Measurements from ENCODE around the gene TNFAIP2.
A peak's percentile ranks its signal among the peaks of the same experiment; 100 is the strongest.
"Not testable (repeated sequence)": the region's sequence is repeated elsewhere in the genome, so short reads cannot be mapped to it uniquely, and the experiment has no call there.

The TNFAIP2 gene

GRCh38 chr14:103135333-103136260 is 12.3 kb downstream of the TNFAIP2 start:
- no peak for DNase-seq

GRCh38 chr14:103136388-103137271 is 13.4 kb downstream of the TNFAIP2 start:
- no peak for DNase-seq

- no peak for DNase-seq
These were observed 14.5 kb downstream of the TNFAIP2 start for GRCh38 chr14:103137689-103138300.

DNA sequence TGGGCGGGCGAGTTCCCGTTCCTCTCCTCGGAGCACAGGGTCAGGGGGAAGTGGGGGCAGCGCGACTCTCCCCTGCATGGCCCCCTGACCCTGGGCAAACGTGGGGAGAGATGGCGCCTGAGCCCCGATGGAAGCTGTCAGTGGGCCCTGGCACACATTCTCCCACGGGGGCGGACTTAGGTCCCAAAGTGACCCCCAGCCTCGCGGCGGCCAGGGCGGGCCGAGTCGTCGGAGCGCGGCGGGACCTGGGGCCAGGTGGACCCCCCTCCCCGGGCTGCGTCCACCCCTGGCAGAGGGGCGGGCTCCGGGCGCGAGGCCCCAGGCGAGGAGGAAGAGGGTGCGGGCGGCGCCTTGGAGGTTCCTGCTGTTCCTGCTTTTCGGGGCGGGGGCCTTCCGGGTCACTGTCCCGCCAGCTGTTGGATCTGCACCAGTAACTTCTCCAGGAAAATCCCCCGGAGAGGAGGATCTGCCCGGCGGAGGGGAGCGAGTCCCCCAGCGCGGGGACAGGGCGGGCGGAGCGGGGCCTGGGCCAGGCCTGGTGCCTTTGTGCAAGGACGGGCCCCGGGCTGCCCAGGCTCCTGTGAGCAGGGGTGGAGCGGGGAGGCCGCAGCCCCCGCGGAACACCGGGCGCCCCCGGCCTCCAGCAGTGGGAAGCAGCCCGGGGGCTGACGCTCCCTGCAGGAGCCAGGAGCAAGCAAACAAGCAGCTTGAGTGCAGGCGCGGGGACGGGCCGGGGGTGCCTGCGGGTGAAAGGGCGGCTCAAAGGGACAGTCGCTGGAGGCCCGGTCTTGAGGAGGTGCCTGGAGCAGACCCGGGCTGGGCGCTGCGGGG is 15.3 kb downstream of the TNFAIP2 start:
- no peak for DNase-seq

DNA sequence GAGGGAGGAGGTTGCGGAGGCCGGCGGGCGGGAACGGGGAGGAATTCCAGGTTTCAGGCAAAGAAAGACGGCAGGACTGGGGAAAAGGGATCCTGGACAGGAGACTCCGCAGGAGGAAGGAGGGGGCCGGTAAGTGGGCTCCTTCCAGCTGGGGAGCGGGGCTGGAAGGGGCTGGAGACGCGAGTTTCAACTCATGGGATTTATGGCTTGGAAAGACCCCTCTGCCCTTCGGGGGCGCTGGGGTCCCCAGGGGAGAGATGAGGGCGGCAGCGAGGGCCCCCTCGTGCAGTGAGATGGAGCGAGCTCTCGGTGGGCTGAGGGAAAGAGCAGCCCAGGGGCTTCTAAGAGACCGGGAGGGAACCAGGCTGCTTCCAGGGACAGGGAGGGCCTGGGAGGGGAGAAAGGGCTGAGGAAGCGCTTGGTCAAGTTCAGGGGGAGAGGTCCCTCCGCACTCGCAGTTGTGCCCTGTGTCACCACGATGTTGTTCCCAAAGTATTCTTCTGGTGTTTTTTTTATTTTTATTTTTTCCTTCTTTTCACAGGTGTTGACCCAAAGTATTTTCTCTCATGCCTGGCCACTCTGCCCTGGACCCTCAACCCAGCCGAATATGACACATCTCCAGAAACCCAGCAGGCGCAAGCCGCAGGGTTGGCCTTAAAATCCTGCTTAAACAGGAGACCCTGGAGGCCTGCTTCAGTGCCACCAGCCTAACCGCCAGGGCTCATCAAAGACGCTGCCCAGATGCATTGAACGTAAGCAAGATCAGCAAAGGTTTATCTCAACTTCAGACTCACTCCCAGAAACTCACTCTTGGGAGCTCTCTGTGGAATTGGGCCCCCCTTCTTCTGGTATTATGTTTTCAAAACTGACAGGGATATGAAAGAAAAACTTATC is 16.1 kb downstream of the TNFAIP2 start:
- no peak for DNase-seq

- no peak for DNase-seq
These were observed 17.3 kb downstream of the TNFAIP2 start for GRCh38 chr14:103140316-103141109.

- peak; percentile 10 for DNase-seq
These were observed 18.0 kb downstream of the TNFAIP2 start for GRCh38 chr14:103141117-103141796.

GRCh38 chr14:103142026-103142425 is 18.8 kb downstream of the TNFAIP2 start:
- no peak for DNase-seq

GRCh38 chr14:103142721-103143302 is 19.6 kb downstream of the TNFAIP2 start:
- DNase-seq, result no peak

GRCh38 chr14:103143506-103143905 is 20.2 kb downstream of the TNFAIP2 start:
- DNase-seq, result no peak

DNA sequence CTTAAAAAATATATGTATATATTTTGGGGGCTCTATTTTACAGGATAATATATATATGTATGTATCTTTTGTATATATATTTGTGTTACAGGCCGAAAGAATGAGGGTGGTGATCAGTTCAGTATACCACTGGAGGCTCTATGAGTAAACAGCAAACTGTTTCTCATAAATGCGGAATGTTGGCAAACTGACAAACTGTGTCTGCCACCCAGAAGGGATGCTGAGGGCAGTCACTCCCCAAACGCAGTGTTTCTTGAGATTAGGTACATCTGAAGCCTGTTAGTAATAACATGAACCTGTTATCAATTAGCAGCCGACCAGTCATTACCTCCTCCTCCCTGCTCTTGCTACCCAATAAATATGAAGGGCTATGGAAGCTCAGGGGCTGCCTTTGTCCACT is 20.8 kb downstream of the TNFAIP2 start:
- no peak for DNase-seq

DNA sequence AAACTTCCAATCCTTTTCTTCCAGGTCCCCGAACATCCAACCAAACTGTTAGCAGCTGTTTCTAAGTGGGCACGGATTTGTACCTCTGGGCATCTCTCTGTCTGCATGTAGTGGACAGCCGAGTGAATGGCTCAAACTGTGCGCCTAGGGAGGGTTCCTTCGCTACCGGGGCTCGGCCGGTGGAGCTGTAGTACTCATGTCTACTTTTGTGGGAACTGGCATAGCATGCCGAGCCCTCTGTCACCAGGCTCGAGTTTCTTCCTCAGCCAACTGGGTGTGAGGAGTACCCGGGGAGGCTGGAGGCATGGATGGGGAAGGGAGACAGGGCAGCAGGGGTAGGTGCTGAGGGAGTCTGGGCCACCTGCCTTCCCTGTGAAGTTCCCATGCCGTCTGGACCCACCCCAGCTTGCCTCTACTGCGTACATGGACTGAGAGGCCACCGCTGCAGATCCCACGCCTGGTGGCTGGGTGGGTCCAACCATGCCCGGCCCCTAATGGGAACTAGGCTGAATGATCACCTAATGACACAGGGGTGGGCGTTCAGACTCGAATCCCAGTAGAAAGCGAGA is 23.0 kb downstream of the TNFAIP2 start:
- DNase-seq, result no peak

GRCh38 chr14:103149351-103150237 is 26.3 kb downstream of the TNFAIP2 start:
- no peak for DNase-seq

DNA sequence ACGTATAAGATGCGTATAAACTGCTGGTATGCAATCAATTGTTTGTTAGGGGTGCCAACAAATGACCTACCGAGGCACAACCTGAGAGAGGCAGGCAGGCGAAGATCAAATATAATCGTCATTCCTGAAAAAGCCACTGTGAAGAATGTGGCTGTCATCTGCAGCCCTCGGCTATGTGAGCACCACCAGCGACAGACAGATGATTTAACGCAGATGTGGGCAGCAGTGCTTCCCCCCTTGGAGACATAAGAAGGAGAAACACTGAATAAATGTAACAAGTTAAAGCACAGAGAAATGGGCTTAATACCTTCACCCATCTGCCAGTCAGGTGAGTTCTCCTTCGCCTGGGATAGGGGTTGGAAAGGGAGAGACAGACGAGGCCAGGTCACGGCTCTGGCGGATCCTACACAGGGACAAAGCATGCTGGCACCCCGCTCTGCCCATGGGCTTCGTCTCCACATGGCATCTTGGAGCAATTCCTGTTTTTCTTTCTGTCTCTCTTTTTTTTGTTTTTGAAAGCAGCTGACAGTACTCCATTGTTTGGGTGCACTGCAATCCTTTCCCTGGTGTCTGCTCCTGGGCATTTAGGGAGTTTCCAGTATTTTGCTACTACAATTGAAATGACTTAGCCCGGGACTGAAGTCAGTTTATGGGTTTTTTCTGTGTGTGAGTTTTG is 28.1 kb downstream of the TNFAIP2 start:
- no peak for DNase-seq

DNA sequence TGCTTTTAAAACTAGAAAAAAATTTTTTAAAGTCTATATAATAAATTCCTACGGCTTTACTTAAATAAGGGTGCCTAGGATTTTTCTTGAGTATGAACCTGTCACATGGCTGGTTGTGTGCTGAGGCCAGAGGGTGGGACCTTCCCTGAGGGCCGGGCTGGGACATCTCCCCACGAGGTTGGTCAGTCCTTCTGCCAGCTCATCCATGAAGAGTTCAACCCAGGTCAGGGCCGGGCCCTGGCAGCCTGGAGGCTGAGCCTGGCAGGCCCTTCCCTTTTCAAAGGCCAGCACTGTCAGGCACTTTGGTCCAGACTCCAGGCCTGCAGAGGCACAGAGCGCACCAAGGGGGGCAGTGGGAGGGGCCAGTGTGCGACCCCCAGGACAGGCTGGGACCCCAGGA is 31.7 kb downstream of the TNFAIP2 start:
- DNase-seq, result no peak

GRCh38 chr14:103155416-103155815 is 32.2 kb downstream of the TNFAIP2 start:
- DNase-seq, result not testable (repeated sequence)

DNA sequence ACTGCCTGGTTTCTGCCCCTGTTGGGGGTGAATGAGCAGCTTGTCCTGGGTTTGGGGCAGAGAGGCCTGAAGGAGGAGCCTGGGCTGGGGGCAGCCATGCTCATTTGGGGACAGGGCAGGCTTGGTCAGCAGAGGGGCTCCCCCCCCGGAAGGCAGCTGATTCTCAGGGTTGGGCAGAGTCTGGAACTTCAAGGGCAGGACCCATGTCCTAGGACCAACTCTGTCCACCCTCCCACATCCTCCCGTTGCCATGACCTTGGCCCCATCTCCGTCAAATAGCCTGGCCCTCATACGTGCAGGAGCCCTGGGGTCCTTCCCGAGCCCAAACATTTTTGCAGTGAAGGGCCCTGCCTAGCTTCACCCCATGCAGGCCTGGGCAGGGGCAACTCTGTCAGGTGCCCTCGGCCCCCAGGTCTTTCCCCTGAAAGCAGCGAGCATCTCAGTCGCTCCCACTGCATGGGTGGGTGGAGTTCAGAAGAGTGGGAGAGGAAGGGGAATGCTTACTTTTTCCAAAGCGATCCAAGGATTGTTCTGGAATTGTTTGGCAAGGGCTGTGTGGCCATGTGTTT is 32.6 kb downstream of the TNFAIP2 start:
- DNase-seq, result no peak

Measured in T-helper 9 cell (primary cell).